HG02970 (cell line): ENCODE results near the gene CARD11.
"Not testable (repeated sequence)": the region's sequence is repeated elsewhere in the genome, so short reads cannot be mapped to it uniquely, and the experiment has no call there.

Source experiments
- ATAC-seq: cut with Tn5 transposase; IDR thresholded peaks from one replicate; pipeline ENCODE4 v1.9.1; 2021; ENCODE audit warnings: mild to moderate bottlenecking, moderate library complexity, moderate number of reproducible peaks; ENCODE audit not compliant: unreplicated experiment, low FRiP score

CARD11 gene

DNA sequence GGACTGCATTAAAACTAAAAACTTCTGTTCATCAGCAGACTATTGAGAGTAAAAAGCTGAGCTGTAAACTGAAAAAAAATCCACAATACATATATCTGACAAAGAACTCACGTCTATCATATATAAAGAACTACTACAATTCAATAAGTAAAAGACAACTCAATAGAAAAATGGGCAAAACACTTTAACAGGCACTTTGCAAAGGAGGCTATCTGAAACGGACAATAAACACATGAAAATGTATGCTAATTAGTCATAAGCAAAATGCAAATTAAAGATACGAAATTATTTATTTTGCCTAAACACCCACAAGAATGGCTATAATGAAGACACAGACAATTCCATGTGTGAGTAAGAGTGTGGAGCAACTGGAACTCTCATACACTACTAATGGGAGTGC lies 18.1 kb downstream of the CARD11 start:
- ATAC-seq = no peak

DNA sequence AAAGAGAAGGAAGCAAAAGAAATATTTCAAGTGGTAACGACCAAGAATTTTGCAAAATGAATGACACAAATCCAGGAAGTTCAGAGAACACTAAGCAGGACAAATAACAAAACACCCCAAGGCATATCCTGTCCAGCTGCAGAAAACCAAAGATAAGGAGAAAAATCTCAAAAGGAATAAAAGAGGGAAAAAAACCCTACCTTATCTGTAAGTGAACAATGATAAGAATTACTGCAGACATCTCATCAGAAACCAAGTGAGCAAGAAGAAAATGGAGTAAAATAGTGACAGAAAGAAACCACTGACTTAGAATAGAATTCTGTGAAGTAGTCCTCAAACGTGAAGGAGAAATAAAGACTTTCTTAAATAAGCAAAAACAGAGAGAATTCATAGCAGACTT lies 21.8 kb downstream of the CARD11 start:
- no peak for ATAC-seq

DNA sequence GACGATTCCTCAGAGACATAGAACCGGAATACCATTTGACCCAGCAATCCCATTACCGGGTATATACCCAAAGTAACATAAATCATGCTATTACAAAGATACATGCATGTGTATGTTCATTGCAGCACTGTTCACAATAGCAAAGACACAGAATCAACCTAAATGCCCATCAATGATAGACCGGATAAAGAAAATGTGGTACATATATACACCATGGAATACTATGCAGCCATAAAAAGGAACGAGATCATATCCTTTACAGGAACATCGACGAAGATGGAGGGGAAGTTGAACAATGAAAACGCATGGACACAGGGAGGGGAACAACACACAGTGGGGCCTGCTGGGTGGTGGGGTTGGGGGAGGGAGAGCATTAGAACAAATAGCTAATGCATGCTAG lies 22.4 kb downstream of the CARD11 start:
- ATAC-seq = not testable (repeated sequence)

DNA sequence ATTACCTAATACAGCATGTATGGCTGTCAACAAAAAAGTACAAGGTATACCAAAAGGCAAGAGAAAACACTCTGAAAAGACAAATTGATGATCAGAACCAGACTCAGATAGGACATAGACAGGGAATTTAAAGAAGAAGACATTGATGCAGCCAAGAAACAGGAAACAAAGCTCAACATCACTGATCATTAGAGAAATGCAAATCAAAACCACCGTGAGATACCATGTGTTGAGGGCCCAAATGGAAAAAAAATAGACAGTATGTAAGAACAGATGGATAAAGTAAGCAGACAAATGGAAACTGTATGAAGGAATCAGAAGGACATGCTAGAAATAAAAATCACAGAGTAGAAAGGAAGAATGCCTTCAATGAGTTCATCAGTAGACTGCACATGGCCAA lies 23.3 kb downstream of the CARD11 start:
- ATAC-seq = no peak

DNA sequence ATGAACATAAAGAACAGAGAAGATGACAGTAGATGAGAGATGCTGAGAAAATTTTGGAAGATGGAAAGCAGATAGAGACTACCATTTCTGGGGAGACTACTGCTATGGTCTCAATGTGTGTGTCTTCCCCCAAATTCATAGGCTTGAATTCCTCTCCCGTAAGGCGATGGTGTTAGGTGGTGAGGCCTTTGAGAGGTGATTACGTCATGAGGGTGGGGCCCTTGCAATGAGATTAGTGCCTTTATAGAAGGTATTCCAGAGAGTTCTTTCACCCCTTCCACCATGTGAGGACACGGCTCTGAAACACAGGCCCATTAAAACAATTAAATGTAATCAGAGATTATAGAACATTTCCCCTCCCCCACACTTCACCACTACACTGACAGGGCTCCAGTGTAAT lies 23.9 kb downstream of the CARD11 start:
- ATAC-seq = no peak

DNA sequence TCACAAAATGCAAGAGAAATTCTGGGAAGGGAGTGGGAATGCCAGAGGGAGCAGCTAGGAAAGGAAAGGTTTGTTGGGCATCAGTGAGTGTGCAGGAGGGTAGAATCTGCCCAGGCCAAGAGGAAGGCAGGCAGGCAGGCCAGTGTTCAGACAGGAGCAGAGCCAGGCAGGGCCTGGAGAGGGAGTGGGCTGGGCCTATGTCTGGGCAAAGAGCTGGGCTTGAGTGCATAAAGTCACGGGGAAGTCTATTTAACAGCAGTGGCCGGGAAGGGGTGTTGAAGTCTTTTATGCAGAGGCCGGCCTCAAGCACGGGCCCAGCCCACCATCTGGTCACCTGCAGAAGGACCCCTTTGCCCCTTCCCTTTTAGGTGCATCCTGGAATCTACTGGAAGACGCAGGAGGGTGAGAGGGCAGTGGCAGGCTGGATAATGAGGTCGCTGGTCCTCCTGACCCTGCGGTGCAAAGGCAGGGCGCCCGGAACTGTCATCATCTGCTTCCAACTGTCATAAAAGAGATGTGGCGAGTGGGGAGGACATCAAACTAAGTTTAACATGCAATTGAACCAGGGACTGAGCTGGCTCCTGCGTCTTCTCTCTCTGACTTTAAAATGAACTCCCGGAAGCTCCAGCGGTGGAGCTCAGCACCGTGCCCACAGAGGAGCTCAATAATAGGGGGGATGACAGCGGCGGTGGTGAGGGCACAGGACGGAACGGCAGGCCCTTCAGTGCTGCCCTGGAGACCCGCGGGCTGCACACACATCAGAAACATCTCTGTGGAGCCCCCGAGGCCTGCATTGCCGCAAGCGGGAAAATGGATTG lies 29.5 kb downstream of the CARD11 start:
- ATAC-seq = no peak

DNA sequence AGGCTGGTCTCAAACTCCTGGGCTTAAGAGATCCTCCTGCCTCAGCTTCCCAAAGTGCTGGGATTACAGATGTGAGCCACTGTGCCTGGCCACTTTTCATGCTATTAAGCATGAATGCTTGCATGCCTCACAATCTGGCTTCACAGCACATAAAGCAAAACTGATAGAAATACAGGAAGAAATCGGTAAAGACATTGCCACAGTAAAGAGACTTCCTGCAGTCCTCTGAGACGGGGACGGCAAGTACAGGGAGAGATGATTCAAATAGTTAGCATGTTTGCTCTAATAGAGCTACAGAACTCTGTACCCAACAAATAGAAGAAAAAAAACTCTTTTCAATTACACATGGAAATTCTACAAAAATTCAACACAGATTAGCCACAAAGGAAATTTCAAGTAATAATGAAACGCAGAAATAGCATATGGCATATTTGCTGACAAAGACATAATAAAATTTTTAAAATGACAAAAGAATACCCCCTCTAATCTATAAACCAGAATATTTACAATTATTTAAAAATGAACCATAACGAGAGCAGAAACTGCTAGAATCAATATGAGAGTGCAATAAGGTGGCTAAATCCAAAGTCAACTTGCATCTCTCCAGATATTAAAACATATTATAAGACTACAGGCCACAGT lies 32.3 kb downstream of the CARD11 start:
- ATAC-seq = no peak

DNA sequence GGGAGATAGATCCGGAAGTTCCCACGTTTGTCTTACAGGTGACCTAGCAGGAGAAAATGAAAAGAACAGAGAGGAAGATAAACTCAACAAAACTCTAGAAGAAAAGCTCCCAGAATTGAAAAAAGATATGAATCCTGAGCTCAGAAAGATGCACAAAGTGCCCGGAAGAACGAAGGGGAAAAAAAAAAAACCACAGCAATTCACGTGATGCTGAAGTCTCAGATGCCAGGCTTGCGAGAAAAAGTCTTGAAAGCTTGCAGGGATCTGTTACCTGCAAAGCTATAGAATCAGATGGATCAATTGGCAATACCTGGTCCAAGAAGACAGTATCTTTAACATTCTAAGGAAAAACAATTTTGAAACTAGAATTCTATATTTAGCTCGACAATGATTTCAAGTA lies 33.5 kb downstream of the CARD11 start:
- ATAC-seq = no peak

DNA sequence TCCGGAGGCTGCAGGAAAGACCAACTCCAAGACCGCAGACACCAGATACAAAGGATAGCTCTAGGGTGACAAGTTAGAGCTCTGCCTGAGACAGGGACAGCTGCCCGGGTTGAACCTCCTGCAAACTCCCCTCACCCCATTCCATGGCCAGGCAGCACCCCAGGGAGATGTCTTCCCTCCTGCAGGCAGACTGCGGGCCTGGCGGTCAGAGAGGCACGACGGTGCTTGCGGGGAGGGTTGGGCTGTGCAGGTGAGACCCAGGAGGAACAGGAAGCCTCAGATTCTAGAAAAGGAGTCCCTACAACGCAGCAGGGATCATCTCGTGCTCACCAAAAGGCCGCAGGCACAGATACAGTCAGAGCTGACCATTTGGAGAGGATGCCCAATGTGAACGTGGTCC lies 34.6 kb downstream of the CARD11 start:
- ATAC-seq = no peak

DNA sequence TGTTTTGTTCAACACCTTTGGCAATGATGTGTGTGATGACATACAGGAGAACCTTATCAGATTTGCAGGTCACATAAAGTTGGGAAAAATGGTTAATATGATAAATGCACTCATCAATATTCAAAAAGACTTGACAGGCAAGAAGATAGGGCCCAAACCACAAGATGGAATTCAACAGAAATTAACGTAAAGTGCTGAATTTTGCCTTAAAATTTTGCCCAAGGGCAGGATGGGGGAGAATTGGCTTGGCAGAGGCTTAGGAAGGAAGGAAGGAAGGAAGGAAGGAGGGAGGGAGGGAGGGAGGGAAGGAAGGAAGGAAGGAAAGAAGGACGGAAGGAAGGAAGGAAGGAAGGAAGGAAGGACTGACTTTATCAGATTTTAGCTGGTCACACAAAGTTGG lies 35.3 kb downstream of the CARD11 start:
- no peak for ATAC-seq

DNA sequence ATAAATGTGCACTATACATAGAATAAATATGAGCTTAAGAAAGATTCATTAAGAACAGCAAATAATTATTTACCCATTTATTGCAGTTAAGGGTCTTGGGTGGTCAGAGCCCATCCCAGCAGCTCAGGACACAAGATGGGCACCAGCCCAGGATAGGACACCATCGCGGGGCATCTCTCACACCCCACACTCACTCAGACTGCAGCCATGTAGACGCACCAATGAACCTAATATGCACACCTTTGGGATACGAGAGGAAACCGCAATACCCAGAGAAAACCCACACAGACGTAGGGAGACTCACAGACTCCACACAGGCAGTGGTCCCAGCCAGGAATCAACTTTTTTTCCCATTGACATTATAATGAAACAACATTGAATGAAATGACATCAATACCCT lies 36.0 kb downstream of the CARD11 start:
- no peak for ATAC-seq

DNA sequence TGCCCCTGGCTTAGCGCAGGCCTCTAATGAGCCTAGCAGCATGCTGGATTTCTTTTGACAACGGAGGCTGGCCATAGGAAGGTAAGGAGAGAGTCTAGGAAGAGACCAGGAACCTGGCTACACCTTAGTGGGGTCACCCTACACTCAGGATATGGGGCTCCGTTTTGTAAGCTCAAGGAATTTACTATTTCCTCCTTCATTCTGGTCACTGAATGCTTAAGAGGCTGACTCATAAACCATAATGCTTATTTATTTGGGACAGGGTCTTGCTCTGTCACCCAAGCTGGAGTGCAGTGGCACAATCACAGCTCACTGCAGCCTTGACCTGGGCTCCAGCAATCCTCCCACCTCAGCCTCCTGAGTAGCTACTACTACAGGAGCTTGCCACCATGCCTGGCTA lies 38.4 kb downstream of the CARD11 start:
- ATAC-seq = no peak

DNA sequence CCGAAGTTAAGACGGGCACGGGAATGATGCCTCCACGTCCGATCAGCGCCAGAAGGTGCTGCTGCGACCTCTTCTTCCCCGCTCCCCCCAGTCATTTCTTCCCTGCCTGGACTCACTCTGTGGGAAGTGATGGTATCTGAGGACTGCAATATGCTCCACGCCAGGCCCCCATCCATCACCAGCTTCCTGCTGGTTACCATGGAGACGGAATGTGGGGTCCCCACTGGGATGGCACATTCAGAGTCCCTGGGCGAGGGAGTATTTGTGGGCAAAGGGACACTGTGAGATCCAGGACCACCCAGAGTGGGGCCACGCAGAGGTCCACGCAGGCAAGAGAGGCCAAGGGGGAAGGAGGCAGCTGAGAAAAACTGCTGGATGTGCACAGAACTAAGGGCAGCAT lies 39.7 kb downstream of the CARD11 start:
- no peak for ATAC-seq

DNA sequence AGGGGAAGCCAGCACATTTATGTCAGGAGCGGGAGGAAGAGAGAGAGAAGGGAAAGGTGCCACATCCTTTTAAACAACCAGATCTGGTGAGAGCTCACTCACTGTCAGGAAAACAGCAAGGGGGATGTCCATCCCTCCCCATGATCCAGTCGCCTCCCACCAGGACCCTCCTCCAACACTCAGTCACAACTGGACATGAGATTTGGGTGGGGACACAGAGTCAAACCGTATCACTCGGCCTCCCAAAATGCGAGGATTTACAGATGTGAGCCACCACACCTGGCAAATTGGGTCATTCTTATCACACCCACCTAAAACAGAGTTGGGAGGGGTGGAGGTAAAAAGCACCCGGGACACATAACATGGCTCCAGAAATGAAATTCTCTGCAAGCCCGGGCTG lies 41.0 kb downstream of the CARD11 start:
- no peak for ATAC-seq

DNA sequence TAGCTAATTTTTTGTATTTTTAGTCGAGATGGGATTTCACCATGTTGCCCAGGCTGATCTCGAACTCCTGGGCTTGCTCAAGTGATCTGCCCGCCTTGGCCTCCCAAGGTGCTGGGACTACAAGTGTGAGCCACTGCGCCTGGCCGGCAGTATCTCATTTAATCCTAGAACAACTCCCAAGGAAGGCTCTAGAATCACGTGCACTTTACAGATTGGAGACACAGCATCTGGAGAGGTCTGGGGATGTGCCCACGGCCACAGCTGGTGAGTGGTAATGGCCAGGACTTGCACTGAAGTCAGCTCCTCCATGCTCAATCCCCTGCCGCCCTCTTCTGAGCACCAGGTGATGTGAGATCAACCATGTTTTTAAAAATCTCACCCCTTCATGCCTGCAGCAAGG lies 43.1 kb downstream of the CARD11 start:
- no peak for ATAC-seq

DNA sequence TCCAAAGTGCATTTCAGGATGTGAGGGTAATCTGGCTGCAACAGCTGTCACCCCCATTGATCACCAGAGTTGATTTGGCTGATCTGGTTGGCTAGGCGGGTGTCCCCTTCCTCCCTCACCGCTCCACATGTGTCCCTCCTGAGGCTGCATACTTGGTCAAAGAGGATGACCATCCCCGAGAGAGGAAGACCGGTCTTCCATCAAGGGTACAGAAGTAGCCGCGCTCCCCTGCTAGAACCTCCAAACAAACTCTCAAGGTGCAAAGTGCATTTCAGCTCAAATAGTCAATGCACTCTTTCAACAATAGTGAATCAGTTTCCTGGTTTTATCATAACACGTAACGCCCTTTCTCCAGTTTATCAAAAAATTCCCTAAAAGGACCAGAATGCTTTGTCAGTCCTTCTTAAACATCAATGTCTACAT lies 44.6 kb downstream of the CARD11 start:
- ATAC-seq = no peak

DNA sequence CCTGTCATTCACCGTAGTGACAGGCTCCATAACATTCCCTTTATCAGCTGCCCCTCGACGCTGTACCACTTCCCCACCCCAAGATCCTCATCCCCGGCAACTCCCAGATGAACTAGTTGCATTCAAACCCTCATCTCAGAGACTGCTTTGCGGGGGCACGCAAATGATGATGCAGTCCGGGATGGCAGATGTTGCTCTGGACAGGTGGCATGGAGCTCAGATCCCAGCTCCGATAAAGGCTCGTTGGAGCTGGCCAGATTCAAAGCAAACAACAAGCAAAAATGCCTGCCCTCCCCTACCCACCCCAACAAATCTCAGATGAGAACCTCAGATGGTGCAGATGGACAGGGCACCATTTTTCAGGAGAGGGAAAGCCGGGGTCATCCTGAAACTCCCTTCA lies 46.7 kb downstream of the CARD11 start:
- ATAC-seq = no peak

DNA sequence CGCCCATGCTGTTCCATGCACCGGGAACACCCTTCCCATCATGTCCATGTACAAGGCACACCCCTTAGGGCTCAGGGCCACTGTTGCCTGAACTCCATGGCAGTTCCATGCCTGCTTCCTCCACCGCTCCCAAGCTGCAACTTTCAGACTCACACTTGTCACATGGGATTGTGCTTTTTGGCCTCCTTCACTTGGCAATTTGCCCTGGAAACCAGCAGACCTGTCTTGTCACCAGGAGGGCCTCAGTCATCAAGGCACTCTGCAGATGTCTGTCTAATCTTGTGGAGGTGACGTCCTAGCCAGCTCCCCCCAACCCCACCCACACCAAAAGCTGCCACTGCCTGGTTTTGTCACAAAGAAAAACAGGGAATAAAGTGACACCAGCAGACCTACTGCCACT lies 47.5 kb downstream of the CARD11 start:
- no peak for ATAC-seq

DNA sequence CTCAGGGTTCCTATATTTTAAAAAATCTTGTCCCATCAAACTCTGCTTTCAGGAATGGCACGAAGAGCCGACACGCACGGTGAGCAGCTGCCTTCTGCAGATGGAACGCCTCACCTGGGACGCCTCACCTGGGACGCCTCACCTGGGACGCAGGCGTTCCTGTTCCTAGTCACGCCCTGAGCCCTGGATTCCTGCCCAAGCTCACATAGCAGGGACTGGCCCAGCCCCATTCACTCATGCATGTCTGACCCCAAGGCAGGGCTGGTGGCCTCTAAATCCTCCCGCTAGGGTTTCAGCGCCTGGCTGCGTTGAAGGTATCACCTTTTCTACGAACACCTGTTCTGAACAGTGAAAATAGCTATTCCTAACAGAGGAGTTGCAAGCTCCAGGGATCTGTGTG lies 49.8 kb downstream of the CARD11 start:
- ATAC-seq = no peak

DNA sequence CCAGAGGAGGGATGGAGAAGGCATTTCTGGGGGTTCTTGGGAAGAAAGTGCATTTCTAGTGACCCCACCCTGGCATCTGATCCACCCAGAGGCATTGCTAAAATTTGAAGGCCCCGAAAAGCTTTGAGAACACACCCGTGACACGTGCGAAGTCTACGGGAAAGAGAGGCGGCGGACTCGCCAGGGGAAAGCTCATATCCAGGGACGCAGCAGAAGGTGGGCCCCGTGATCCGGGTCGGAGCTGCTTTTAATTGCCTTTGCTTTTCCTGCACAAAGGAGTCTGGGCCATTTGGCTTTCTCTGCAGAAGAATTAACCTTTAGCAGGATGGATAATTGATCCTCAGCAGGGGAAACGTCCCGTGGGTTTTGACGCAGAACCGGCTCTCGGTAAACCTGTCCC lies 50.3 kb downstream of the CARD11 start:
- ATAC-seq = no peak

DNA sequence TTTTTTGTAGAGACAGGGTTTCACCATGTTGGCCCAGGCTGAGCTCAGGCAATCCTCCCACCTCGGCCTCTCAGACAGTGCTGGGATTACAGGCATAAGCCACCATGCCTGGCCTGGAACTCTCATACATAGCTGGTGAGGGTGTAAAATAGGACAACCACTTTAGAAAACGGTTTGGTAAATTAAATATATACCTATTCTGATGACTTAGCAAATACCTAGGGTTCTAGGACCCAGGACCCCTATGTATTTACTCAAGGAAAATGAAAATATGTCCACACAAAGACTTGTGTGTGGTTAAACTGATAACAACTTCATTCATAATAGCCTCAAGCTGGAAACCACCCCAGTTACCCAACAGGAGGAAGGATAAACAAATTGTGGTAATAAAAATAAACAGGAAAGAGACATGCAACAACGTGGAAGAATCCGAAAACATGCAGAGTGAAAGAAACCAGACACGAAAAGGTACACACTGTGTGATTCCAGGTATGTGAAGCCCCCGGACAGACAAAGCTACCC lies 52.7 kb downstream of the CARD11 start:
- no peak for ATAC-seq

DNA sequence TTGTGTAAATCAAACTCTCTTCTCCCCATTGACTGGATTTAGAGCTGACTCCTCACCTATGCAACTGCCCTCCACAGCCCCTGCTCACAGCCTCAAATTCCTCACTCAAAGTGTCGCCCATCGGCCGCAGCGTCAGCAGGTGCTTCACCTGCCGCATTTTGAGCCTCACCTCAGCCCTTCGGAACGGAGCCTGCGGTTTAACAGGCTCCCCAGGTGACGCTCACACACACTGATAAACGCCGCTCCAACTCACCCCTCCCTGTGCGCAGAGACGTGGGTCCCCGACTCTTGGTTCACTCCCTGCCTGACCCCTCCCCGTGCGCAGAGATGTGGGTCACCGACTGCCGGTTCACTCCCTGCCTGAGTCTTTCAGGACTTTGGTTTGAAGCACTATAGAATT lies 57.1 kb downstream of the CARD11 start:
- no peak for ATAC-seq
